DMS53 (cell line): ENCODE data around the gene GALNTL6.

ENCODE experiments used
- DNase-seq: peaks from one replicate; lab custom pipeline; 2025; lab: John Stamatoyannopoulos, UW

Gene GALNTL6

DNA sequence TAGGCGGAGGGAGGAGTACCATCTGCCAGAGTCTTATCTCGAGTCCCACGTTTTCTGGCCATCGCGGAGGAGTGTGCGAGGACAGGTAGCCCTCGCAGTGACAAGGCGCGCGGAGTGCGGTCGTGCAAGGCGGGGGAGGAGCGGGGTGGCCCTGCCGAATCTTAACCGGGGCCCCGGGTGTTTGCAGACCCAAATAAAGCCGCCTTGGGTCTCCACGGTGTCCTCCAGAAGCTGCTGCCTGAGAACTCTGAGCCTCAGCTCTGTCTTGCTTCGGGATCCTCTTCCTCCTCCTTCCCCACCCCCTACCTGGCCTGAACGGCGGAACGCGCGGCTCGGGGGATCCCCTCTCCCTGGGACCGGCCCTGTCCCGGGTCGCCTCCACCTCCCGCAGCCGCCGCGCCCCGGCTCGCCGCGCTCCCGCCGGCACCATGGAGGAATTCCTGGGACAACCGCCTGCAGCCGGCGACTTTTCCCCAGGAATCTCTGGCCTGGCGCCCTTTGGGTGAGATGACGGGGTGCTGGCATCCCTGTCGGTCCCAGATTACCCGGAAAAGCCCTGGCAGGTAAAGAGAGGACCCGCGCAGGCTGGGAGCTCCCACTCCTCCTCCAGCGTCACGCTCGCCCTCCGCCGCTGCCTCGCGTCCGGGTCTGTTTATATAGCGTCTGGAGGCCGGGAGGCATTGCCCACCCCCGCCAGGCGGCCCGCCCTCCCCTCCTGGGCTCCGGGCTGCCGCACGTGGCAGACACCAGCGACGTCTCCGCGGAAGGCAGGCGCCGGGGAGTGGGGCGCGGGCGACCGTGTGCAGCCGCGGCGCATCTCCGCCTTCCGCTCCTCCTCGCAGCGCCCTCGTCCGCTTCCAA is at the start of gene GALNTL6:
Gene GALNTL6 (plus strand): TSS at position 740 of the 861 bp plus-strand sequence.
- DNase-seq = peak; percentile 64

DNA sequence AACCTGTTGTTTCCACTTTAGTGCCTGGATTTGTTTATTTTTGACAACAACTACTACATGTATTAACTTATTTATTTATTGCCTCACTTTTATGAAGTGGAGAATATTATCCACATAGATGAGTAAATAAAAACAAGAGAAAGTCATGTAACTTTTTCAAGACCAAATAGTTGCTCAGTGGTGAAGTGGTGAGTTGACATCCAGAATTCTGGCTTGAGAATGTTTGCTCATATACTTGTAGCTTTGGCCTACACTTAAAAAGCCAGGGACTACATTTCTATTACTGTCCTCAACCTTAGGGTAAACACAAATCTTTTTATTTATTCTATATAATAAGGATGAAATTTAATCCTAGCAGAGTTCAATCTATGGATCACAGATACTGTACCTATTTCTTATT is 47.7 kb upstream of the GALNTL6 start:
- peak; percentile 11 for DNase-seq

DNA sequence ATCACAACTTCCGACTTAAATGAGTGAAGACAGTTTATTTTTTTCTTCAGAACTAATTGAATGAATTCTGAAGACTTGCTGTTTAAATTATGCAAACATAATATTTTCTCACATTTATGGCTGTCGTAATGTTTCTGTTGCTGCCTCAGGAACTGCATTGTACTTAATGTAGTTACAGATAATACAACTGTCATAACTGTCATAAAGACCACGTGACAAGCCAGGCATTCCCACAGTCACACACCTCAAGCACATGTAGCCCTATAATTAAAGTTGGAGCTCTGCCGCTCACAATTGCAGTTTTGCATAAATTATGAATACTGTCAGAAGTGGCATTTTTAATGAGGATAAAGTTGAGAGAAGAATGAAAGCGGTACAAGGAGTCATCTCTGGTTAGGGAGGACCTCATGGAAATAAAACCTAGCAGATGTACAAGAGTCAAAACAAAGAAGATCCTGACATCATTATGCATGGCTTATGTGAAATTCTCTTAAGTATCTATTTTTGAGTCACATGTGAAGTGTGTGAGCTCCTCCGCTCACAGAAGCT is 38.5 kb upstream of the GALNTL6 start:
- no peak for DNase-seq

DNA sequence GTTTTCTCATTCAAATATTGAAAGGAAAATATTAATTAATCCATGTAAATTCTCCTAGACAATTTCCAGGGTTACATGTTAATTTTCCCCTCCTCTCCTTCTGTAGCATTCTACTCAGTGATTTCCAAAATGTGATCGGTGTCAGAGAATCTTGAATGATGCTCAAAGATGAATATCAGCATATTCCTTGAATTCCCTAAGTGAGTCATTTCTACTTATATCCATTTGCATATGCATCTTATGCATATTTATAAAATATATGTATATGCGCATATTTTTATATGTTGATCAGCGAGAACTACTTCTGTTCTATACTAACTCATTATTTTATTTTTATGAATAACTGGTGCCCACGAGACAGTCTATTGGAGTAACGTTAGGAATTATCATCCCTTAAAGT is 33.9 kb upstream of the GALNTL6 start:
- no peak for DNase-seq

DNA sequence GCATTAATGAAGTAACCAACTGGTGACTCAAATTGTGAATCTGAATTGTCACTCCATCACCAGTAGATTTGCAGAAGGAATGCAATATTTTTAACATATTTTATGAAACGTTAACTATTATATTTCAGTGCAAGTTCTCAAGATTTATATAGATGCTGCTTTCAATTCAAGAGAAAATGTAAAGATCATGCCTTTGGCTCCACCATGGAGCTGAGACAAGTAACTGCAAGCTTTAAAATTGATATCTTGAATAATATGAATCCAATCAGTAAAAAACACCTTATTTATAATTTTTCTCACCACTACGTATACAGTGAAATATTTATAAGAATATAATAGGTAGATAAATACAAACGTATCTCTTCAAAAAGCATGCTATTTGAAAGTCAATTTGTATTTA is 27.8 kb upstream of the GALNTL6 start:
- DNase-seq = peak; percentile 25

DNA sequence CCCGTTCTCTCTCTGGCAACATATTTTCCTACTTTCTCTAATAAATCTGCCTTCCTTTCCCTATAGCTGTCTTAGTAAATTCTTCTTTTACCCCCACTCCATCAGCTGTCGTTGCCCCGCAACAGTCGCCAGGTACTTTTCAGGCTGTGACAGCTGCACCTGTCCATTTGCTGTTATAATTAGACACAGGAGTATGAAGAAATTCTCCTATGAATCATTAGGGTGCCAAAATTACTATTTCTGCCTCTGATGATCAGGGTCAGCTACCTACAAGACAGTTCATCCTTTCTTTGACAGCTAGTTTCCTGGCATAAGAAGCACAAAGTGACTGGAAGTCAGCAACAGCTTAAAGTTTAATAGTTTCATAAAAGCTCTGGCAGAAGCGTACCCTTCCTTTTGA is 19.5 kb upstream of the GALNTL6 start:
- no peak for DNase-seq

DNA sequence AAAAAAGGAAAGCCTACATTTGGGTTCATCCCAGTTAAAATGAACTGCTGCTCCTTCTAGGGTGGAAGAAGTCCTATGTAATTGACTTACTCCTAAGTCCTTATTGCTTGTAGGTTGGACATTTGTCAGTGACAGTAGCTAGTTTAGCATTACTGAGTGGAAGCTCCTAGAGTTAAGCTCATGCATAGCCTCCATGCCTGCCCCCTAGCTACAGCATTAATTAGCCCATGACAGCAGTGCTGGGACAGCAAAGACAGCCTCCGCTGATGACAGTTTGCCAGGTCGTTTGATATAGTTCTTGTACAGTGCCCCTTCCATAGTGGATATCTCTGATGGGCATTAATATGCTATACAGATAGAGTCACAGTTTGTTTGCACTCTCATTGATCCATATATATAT is 18.7 kb upstream of the GALNTL6 start:
- DNase-seq = peak; percentile 3

DNA sequence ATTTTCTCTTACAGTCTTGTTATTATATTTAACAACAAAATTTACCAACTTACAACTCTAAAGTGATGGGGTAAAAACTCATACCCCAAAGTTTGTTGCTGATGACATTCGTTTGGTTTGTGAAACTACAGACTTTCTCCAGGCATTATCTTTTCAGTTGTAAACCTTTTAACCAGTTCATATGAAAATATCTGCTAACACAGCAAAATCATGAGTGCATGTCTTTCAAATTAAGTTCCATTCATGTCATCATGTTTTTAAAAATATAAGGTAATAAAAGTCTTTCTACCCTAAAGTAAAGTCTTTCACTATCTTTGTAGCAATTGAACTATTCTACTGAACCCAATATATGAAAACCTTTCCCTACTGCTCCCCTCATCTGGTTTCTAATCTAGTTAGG is 3.4 kb upstream of the GALNTL6 start:
- DNase-seq = no peak

DNA sequence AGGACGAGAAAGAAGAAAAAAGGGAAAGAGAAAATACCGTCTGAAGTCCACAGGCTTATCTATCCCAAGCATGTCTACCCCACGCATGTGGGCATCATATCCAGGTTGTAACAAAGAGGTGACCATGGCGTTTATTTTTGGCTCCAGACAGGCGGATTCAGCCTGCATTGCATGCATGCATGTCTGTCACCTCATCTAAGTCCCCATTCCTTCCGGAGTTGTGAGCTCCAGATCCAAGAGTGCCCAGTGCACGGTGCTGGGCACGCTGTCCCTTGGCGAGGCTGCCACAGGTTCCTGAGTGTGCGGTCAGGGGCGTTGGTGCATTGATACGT is 905 bp upstream of the GALNTL6 start:
- no peak for DNase-seq

DNA sequence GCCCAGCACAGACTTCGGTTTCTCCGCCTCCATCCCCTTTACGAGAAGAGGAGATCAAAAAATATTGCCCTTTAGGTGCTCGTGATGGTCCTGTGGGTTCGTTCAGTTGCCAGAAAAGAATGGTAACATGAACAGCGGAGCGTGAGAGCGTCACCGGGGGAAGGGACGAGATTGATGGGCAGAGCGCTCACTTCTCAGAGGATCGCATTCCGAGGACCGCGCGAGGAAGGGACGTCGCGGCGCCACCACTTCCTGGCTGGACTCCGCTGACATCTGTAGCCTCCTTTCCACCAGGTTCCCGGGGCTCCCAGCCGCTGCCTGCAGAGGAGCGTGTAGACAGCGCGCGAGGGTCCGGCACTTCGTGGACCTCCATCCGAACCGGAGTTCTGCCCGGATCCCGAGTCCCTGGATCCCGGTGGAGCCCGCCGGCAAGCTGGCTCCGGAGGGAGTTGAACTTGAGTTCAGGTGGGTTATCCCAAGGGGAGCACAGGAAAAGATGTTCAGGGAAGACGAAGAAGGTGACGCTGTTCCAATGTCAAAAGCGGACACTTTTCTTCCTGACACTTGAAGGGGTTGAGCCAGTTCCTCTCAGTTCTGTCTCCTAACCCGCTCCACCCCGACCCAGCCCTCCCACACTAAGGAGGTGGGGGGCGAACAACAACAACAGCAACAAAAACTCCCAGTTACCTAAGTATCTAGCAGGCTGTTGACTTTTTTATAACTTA is 484 bp downstream of the GALNTL6 start:
- peak; percentile 64 for DNase-seq

DNA sequence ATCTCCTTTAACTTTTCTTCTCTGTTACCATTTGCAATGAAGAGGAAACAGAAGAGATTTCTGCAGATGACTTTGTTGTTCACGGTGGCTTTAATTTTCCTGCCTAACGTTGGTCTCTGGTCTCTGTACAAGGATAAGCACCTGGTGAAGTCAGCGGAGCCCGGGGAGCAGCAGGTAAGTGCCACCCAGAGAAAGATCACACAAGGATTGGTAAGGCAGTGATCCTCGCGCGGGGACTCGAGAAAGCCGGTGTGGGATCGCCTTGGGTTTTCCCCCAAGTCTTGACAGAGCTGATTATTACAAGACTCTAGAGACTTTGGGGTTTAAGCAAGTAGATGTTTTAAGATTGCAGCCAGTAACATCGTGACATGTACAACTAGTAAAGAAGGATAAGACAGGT is 1.3 kb downstream of the GALNTL6 start:
- DNase-seq = peak; percentile 7

DNA sequence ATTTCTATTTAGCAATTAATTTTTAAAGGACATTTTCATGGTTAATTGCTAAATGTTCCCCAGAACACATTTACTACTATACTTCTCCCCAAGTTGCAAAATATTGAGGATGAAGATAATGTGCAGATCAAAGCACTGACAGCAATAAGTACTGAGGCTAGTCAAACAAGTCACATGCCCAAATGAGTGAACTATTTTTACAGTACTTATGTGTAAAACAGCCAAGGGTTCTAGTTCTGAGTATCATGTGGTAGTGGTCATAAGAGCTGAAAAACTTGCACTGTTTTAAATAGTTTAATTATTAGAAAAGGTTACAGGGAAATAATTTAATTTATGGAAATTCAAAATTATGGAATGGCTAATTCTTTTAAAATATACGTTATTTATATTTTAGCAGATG is 3.8 kb downstream of the GALNTL6 start:
- no peak for DNase-seq

DNA sequence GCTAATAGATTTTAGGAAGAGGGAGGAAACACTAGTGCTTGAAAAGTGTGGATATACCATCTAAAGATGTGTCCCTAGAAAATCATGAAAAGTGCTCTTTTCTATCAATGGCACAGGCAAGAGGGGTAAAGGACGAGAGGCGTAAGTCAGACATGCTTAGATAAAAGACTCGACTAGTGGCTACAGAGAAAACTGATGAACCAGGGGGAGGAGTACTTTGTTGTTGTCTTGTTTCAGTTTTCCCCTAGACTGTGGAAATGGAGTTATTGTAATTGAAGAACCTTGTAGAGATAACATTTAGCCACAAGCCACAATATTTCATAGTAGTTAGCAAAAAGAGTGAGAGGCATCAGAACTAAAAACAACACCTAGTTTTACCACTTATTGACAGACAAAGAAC is 21.4 kb downstream of the GALNTL6 start:
- DNase-seq = no peak

DNA sequence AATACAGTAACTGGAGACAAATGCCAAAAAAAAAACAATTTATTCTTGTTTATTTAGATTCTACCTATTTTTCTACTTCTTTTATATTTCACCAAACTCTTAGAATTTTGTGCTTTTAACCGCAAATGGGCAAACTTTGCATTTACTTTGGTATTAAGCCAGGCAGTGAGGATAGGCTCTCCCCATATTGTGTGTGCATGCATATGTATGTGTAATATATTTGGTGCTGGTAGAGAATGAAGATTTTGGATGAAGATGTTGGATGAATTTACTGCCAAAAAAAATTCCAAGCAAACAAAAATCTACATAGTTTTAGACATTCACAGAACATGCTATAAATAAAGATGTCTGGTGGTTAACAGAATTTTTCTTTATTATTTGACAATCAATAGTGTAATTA is 30.3 kb downstream of the GALNTL6 start:
- no peak for DNase-seq

DNA sequence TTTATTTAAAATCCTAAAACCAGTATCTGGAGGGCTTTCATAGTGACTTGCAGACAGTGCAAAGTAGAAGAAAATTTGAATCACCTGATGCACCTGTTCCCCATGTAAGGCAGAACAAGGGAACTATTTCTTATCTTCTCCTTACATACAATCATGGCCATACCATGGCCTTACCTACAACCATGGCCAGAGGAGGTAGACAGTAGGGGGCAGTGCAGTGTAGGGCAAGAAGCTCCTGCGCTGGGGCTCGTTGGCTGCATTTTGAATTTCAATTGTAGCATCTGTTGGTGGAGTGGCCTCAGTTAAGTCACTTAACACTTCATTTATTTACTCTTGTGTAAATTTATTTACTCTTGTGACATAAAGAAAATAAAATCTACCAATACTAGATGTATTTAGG is 33.0 kb downstream of the GALNTL6 start:
- DNase-seq = peak; percentile 86

DNA sequence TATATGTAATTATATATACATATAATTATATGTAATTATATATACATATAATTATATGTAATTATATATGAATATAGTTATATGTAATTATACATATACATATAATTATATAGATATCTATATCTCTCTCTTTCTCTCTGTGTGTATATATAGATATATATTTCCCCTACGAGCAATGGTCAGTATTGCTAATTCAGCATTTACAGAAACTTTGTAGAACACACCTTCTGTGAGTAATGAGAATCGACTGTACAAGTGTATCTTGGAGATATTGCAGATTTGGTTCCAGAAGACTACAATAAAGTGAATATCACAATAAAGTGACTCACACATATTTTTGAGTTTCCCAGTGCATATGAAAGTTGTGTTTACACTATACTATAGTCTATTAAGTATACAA is 33.7 kb downstream of the GALNTL6 start:
- DNase-seq = no peak

DNA sequence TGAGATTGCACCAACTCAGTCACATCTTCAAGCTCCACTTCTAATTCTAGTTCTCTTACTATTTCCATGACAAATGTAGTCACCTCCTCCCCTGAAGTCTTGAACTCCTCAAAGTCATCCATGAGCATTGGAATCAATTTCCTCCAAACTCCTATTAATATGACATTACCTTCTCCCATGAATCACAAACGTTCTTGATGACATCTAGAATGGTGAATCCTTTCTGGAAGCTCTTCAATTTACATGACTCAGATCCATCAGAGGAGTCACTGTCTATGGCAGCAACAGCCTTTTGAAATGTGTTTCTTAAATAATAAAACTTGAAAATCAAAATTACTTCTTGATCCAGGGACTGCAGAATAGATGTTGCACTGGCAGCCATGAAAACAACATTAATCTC is 34.5 kb downstream of the GALNTL6 start:
- no peak for DNase-seq

DNA sequence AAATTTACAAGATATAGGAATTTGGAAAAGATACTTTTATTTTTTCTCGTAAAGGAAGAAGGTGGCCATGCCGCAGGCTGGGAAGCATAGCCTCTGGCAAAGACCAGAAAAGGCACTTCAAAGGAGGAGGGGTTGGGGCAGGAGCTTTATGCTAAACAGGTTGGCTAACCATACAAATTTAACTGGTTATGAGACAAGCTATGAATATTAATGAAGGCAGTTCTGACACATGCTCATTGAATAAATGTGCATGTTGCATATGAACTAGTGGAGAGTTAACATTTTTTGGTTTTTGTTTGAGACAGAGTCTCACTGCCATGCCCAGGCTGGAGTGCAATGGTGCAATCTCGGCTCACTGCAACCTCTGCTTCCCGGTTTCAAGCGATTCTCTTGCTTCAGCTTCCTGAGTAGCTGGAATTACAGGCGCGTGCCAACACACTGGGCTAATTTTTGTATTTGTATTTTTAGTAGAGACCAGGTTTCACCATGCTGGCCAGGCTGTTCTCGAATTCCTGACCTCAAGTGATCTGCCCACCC is 36.5 kb downstream of the GALNTL6 start:
- no peak for DNase-seq

DNA sequence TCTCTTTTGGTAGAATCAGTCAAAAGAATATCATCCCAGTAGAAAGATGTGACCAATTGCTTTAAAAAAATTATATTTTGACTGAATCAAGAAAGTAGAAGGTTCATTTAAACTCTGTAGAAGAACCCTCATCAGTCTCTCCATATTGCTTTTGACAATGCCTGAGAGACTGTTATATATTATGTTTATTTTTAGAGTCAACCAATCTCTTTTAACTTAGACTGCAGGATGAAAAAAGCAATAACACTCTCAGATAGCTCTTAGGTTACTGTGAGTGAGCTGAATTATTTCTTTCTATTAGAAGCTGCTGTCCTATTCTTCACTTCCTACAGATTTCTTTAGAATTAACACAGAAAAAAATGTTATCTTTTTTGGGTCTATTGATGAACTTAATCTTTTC is 38.1 kb downstream of the GALNTL6 start:
- no peak for DNase-seq

DNA sequence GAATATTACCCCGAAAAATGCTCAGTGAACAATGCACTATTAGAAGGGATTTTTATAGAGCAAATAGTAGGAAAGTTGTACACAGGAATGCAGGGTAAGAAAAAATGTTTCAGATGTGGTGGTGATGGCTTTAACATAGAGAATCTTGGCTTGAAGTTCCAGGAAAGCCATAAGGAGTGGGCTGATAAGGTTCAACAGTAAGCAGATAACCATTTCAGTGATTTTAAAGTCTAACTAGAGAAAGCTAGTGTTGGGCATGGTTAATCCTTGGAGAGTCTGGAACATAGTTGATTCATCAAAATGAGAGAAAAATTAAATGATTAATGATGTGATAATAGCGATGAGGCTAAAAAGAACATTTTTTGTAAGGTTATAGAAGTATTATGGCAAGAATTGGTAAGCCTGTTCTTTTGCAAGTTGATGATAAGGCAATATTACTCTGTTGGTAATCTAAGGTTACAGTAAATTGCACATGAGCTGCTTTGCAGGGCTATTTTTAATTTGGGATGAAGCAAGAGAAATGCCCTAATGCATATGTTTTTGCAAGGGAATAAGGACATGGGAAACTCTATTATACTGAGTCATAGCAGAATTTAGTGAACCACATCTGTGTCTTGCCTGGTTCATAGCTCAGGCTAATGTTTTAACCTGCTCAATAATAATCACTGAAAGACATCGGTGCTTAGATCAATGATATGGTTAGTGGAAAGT is 44.3 kb downstream of the GALNTL6 start:
- no peak for DNase-seq

DNA sequence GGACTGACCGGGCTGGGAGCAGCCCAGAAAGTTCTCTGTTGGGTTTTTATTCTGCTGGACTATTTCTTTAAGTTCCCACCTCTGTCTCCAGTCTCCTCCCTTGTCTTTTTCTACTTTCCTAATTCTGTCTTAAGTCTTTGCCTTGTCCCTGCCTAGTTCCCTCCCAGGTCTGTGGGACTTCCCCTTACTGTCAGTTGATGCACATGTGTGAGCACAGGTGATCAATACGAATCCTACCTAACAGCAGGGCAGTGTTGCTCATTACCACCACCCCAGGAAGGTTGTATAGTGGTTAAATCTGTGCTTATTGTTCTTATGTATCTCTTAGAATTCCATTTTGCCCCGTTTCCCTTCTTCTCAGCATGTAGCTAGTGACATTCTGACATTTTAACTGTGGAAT is 62.1 kb downstream of the GALNTL6 start:
- DNase-seq = no peak

DNA sequence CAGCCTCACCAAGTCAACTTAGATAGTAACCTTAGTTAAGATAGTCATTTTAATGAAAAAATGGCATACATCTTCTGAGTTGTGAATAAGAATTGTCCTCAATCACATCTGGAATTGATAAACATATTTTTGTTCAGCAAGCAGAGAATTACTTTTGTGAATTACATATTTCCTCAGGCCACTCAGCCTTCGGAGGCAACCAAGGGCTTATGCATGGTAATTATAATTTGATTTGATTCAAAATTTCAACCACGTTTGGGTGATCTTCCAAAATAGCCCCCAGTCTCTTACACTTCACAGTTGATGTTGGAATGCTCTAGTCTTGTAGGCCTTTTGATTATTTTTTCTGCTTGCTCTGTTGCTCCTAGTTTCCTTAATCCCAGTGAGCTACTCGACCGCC is 63.4 kb downstream of the GALNTL6 start:
- DNase-seq = no peak
